Chondrocyte (in vitro differentiated cells): ENCODE measurements around the gene WDR59. TPM values are rescaled to one million over a fixed set of nuclear protein-coding genes. Genes with fewer than 3 reads are reported as not detected.
"Not testable (repeated sequence)": the region's sequence is repeated elsewhere in the genome, so short reads cannot be mapped to it uniquely, and the experiment has no call there.

Source experiments
- DNase-seq: peaks from one replicate; pipeline ENCODE4 v3.0.0; 2021; ENCODE audit warnings: mixed read lengths, low spot score
- H3K27ac Mint-ChIP-seq: one replicate; pipeline ENCODE4 v1.8.0; 2021; ENCODE audit warnings: mild to moderate bottlenecking, moderate library complexity, mixed read lengths; ENCODE audit not compliant: unreplicated experiment
- H3K27me3 Mint-ChIP-seq: 2 replicates; pipeline ENCODE4 v1.8.0; 2021; ENCODE audit warnings: low read depth, mixed read lengths
- H3K36me3 Mint-ChIP-seq: 2 replicates; pipeline ENCODE4 v1.8.0; 2021; ENCODE audit warnings: low read depth, mixed read lengths
- H3K4me1 Mint-ChIP-seq: 2 replicates; pipeline ENCODE4 v1.8.0; 2021; ENCODE audit warnings: low read depth, mild to moderate bottlenecking, mixed read lengths
- H3K4me3 Mint-ChIP-seq: one replicate; pipeline ENCODE4 v1.8.0; 2021; ENCODE audit warnings: mild to moderate bottlenecking, moderate library complexity, mixed read lengths; ENCODE audit not compliant: unreplicated experiment
- H3K9me3 Mint-ChIP-seq: 2 replicates; pipeline ENCODE4 v1.8.0; 2021; ENCODE audit warnings: low read depth, mixed read lengths
- total RNA-seq: library from RNA; stranded (reverse); gene quantifications from 3 replicates; pipeline ENCODE4 v1.2.1, GENCODE V29; 2021
- TF ChIP-seq, protein P1 (sequence below): fragments of 200-600 bp; sonication (generic); IDR thresholded peaks from 2 replicates; pipeline ENCODE4 v1.5.0; 2021; ENCODE audit warnings: antibody characterized with exemption, mild to moderate bottlenecking, moderate library complexity

Gene WDR59
- total RNA-seq, 1 donor from 2014 or later = 36.8 TPM

DNA sequence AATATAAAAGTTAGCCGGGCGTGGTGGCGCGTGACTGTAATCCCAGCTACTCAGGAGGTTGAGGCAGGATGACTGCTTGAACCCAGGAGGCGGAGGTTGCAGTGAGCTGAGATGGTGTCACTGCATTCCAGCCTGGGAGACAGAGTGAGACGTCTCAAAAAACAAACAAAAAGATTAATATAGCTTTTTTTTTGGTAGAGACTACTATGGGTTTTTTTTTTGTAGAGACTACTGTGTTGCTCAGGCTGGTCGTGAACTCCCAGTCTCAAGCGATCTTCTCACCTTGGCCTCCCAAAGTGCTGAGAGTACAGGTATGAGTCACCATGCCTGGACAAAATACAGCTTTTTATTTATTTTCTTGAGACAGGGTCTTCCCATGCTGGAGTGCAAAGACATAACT, 34.1 kb upstream of the WDR59 start:
- peaks cover 12% of the 10 kb centered on the region for H3K9me3 Mint-ChIP-seq

DNA sequence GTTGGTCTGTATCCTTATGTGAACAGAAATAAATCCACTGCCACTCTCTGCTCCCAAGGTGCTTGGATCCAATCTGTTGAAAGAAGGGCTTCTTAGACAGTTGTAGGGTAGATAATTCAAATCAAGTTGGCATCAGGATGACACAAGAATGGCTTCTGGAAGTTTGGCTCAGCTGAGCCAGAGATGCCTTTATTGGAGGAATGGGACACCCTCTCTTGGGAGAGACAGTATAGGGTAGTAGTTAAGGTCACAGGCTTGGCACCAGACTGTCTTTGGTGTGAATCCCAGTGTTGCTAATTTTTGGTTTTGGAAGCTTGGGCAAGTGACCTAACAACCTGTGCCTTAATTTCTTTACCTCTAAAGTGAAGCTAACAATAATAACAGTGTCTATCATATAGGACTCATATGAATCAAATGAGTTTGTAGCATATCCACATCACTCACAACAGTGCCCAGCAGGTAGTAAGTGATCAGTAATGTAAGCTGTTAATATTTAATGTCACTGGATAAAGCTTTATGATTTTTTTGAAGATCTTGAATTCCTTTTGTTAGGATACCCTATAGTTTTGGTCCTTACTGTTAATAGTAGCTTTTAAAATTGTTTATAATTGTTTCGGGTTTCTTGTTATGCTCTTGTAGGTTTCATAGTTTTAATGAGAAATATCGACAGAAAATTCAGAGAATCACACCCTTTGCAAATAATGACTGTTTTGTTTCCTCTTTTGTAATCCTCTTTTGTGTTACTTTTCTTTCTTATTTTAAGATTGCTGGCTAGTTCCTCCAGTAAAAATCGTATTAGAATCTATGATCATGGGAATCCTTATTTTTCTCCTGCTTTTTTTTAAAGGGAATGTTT, 33.0 kb upstream of the WDR59 start:
- Mint-ChIP-seq H3K36me3 (peaks cover 4% of the 10 kb centered on the region), H3K27ac (no peak overlapping the region), H3K4me1 (peaks cover 16% of the 10 kb centered on the region), H3K9me3 (peaks cover 12% of the 10 kb centered on the region), H3K27me3 (no peaks in the 10 kb centered on the region), H3K4me3 (no peak overlapping the region)
- DNase-seq = no peak
- TF ChIP-seq, protein P1, sequence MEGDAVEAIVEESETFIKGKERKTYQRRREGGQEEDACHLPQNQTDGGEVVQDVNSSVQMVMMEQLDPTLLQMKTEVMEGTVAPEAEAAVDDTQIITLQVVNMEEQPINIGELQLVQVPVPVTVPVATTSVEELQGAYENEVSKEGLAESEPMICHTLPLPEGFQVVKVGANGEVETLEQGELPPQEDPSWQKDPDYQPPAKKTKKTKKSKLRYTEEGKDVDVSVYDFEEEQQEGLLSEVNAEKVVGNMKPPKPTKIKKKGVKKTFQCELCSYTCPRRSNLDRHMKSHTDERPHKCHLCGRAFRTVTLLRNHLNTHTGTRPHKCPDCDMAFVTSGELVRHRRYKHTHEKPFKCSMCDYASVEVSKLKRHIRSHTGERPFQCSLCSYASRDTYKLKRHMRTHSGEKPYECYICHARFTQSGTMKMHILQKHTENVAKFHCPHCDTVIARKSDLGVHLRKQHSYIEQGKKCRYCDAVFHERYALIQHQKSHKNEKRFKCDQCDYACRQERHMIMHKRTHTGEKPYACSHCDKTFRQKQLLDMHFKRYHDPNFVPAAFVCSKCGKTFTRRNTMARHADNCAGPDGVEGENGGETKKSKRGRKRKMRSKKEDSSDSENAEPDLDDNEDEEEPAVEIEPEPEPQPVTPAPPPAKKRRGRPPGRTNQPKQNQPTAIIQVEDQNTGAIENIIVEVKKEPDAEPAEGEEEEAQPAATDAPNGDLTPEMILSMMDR = no peak

More for the DNA sequence above, 34.1 kb upstream of the WDR59 start:
- H3K27ac Mint-ChIP-seq = no peak overlapping the region
- no peak overlapping the region for H3K4me3 Mint-ChIP-seq
- TF ChIP-seq, protein P1 = no peak
- H3K27me3 Mint-ChIP-seq = no peaks in the 10 kb centered on the region
- H3K4me1 Mint-ChIP-seq = peaks cover 19% of the 10 kb centered on the region
- H3K36me3 Mint-ChIP-seq = peaks cover 6% of the 10 kb centered on the region
- DNase-seq = no peak

DNA sequence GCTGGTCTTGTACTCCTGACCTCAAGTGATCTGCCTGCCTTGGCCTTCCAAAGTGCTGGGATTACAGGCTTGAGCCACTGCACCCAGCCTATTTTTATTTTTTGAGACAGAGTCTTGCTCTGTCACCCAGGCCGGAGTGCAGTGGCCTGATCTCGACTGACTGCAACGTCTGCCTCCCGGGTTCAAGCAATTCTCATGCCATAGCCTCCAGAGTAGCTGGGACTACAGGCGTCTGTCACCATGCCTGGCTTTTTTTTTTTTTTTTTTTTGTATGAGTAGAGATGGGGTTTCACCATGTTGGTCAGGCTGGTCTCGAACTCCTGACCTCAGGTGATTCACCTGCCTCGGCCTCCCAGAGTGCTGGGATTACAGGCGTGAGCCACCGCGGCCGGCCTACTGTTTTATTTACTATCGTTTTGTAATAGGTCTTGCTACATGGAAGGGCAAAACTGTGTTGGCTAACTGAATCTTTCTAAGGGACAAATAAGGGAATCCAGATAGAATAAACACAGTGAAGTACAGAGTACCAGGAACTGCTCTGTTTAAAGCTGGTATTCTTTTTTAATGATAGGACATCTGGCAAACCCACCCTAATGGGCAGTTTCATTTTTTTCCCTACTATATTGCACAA, 31.6 kb upstream of the WDR59 start:
- H3K4me1 Mint-ChIP-seq = peaks cover 26% of the 10 kb centered on the region
- H3K4me3 Mint-ChIP-seq, H3K27ac Mint-ChIP-seq, DNase-seq, H3K9me3 Mint-ChIP-seq, H3K36me3 Mint-ChIP-seq, H3K27me3 Mint-ChIP-seq: not testable (repeated sequence)

DNA sequence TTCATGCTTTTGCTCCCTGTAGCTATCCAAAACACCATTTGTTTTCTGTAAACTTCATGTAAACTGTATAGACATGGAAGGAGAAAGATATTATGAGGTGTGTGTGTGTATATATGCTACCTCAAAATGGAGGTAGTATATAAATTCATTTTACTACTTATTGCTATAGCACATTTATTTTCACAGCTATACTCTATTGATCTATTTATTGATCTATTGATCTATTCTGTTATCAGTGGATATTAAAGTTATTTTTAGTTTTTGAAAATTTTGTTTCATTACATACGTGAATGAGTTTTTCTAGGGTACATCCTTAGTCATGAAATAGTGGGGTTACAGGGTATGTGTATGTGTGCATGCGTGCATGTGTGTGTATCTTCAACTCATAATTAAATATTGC, 29.4 kb upstream of the WDR59 start:
- Mint-ChIP-seq H3K4me1 (peaks cover 37% of the 10 kb centered on the region), H3K27ac (no peak overlapping the region), H3K4me3 (no peak overlapping the region), H3K36me3 (no peaks in the 10 kb centered on the region), H3K9me3 (no peaks in the 10 kb centered on the region), H3K27me3 (no peaks in the 10 kb centered on the region)
- TF ChIP-seq, protein P1 = no peak
- no peak for DNase-seq

DNA sequence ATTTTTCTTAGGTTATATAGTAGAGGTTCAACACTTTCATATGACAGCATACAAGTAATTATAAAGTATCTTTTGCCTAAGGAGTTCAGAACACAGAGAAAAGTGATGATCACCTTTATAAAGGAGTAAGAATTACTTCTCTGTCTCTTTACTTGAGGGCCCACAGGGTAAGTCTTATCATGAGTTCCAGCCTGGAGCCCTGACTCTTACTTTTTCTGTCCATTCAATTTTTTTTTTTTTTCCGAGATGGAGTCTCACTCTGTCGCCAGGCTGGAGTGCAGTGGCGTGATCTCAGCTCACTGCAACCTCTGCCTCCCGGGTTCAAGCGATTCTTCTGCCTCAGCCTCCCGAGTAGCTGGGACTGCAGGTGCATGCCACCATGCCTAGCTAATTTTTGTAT, 28.2 kb upstream of the WDR59 start:
- H3K27me3 Mint-ChIP-seq, H3K9me3 Mint-ChIP-seq: not testable (repeated sequence)

DNA sequence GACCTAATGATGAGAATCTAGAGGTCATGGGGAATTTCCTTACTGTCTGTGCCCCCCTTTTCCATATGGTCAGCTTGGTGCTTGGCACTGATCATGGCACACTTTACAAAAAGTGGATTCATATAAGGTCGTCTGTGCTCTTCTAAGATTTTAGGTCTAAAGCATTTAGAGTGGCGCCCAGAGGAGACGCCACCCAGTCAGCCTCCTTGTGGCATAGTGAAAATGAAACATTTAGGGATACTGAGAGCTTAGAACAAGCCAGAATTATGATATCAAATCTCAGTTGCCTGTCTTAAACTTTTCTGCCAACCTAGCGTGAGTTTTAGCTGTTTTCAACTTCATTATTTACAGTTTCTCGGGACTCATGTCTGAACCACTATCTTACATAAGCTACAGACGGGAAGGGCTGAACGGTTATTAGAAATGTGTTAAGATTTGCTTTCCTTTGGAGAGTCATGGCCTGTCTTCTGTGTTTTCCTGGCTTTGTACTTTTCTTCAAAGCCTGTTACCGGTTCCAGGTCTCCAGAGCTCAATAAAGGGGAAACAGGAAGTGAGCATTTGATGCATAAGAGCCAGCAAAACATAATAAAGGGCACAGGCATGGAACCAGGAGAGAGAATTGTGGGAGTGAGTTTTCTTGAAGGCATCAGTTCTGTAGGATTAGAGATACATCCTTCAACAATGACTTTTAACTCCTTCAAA, 27.6 kb upstream of the WDR59 start:
- H3K27me3 Mint-ChIP-seq = no peaks in the 10 kb centered on the region
- peak overlapping the region; percentile 84 for H3K27ac Mint-ChIP-seq
- TF ChIP-seq, protein P1 = no peak
- no peak for DNase-seq
- H3K4me3 Mint-ChIP-seq = no peak overlapping the region
- H3K4me1 Mint-ChIP-seq = peaks cover 26% of the 10 kb centered on the region
- H3K36me3 Mint-ChIP-seq = no peaks in the 10 kb centered on the region
- no peaks in the 10 kb centered on the region for H3K9me3 Mint-ChIP-seq

More for the DNA sequence above, 28.2 kb upstream of the WDR59 start:
- H3K4me1 Mint-ChIP-seq = peaks cover 27% of the 10 kb centered on the region
- H3K27ac Mint-ChIP-seq, H3K36me3 Mint-ChIP-seq, H3K4me3 Mint-ChIP-seq, DNase-seq: not testable (repeated sequence)
